ENCODE data around the gene CHD9.
"Not testable (repeated sequence)": the region's sequence is repeated elsewhere in the genome, so short reads cannot be mapped to it uniquely, and the experiment has no call there.

Gene CHD9

GRCh38 chr16:53211253-53211652 lies 156.5 kb downstream of the CHD9 start:
- DNase-seq, result no peak

GRCh38 chr16:53212893-53213223 lies 158.1 kb downstream of the CHD9 start:
- no peak for DNase-seq

DNA sequence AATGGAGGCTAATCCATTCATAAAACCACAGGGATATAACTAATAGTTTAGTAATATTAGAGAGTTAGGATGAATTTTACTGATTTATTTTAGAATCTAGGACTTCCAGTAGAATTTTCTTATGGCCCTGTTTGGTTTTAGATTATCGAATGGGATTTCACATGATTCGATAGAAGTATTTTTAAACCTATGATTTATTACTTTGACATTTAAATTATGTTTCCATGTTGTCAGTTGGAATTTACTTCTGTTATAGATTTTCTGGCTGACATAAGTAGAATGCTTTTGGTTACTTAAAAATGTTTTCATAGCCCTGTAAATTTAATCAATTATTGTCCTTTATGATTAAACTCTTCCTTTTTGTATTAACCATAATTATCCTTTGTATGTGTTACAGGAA lies 158.8 kb downstream of the CHD9 start:
- DNase-seq, result no peak

GRCh38 chr16:53216798-53217197 lies 162.0 kb downstream of the CHD9 start:
- DNase-seq, result no peak

- DNase-seq, result no peak
Observed at GRCh38 chr16:53219371-53219770, 164.6 kb downstream of the CHD9 start.

- no peak for DNase-seq
Observed at GRCh38 chr16:53219795-53220454, 165.1 kb downstream of the CHD9 start.

DNA sequence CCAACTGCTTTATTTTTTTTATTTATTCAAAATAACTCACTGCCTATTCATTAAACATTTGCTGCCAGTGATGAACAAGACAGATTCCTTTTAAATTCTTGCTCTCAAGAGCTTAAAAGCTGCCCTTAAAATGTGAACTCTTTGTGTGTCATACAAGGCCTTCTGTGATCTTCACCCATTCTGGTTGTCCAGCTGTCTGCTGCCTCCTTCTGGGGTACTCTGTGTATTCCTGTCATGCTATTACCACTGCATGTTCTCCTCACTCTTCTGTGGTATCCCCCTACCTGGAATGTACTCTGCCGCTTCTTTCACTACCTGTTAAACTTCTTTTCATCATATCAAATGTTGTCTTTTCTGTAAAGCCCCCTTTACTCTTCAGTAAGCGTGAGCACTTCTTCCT lies 165.8 kb downstream of the CHD9 start:
- DNase-seq, result no peak

GRCh38 chr16:53224951-53225533 lies 170.3 kb downstream of the CHD9 start:
- DNase-seq, result no peak

- no peak for DNase-seq
Observed at GRCh38 chr16:53232826-53233529, 178.2 kb downstream of the CHD9 start.

GRCh38 chr16:53234836-53235235 lies 180.0 kb downstream of the CHD9 start:
- no peak for DNase-seq

DNA sequence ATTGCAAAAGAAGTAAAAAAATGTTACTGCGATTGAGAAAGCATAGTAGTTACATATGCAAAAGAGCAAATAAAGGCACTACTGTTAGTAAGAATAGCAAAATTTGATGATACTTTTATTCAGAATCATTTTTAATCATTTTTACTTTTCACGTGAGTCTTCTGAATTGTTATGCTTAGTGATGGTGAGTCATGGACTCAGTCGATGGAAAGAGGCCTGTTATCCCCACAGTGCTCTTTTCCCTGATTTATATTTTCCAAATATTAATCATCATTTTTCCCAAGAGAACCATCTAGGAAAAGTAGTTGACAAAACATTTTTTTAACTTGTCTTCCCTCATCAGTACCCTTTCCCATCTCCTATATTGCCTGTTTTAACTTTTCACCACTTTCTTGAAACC lies 181.1 kb downstream of the CHD9 start:
- DNase-seq, result no peak

DNA sequence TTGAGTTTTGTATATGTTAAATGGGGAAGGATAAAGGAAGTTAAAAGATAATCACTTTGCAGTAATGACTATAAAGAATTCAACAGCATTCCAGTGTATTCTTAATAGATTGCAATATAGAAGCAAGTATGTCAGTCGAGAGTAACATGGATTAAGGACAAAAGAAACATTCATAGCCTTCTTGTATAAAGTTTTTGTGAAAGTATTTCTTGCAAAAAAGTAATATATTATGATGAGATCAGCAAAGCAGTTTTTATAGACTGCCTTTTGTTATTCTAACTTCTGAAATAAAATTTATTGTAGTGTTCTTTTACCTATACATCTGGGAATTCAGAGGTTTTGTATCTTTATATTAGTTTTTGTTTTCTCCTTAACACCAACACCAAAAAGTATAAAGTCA lies 194.5 kb downstream of the CHD9 start:
- no peak for DNase-seq

DNA sequence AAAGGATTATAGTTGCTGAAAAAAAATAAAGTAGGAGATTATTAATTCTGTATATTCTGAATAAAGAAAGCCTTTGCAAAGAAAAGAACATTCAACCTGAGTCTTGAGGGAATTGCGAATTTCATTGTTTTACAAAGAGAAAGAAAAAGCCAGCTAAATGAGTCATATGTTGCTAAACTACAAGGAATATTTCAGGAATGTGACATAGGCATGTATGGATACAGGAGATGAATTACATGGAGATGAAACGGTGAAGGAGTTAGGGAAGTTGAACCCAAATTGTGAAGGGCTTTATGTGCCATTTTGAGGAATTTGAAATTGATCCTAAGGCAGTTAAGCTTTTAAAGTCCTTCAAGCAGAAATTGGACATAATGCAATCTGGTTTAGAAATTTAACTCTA lies 202.2 kb downstream of the CHD9 start:
- DNase-seq, result no peak

- DNase-seq, result no peak
Observed at GRCh38 chr16:53258809-53259208, 204.0 kb downstream of the CHD9 start.

DNA sequence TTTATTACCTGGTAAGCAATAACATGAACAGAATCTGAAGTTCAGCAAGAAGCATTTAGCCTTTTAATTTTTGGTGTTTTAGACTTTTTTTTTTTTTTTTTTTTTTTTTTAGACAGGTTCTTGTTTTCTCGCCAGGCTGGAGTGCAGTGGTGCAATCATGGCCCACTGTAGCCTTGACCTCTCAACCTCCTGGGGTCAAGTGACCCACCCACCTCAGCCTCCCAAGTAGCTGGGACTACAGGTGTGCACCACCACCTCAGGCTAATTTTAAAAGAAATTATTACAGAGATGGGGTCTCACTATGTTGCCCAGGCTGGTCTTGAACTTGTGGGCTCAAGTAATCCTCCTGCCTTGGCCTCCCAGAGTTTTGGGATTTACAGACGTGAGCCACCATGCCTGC lies 206.5 kb downstream of the CHD9 start:
- DNase-seq, result no peak

DNA sequence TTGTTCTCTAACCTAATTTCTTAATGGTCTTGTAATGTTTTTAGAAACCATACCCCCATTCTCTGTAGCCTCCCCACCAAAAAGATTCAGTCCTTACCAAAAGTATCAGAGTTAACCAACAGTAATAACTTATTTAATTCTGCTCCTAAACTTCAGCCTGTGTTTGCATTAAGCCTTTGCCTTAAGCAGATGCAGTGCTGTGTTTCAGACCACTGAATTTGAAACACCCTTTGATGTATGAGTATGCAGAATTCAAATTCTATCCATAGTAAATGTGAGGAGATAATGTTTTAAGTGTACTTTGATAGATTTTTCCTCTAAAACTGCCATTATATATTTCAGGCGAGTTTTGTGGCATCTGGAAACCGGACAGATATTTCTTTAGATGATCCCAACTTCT lies 207.9 kb downstream of the CHD9 start:
- no peak for DNase-seq

- no peak for DNase-seq
Observed at GRCh38 chr16:53266156-53266555, 211.4 kb downstream of the CHD9 start.

DNA sequence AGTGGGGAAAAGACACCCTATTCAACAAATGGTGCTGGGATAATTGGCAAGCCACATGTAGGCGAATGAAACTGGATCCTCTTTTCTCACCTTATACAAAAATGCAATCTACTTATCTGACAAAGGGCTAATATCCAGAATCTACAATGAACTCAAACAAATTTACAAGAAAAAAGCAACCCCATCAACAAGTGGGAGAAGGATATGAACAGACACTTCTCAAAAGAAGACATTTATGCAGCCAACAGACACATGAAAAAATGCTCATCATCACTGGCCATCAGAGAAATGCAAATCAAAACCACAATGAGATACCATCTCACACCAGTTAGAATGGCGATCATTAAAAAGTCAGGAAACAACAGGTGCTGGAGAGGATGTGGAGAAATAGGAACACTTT lies 223.7 kb downstream of the CHD9 start:
- DNase-seq, result not testable (repeated sequence)

GRCh38 chr16:53281280-53281679 lies 226.5 kb downstream of the CHD9 start:
- no peak for DNase-seq

GRCh38 chr16:53281859-53282258 lies 227.1 kb downstream of the CHD9 start:
- DNase-seq, result no peak

GRCh38 chr16:53282328-53282727 lies 227.5 kb downstream of the CHD9 start:
- no peak for DNase-seq

- no peak for DNase-seq
Observed at GRCh38 chr16:53282975-53283946, 228.5 kb downstream of the CHD9 start.

GRCh38 chr16:53285236-53285635 lies 230.4 kb downstream of the CHD9 start:
- no peak for DNase-seq

Data from NCI-H2029 treated with DMSO at 0.1 percent for 48 hours (cell line).